ENCODE data around the gene KRT85.
A peak's percentile ranks its signal among the peaks of the same experiment; 100 is the strongest.
"Not testable (repeated sequence)": the region's sequence is repeated elsewhere in the genome, so short reads cannot be mapped to it uniquely, and the experiment has no call there.

The KRT85 gene

DNA sequence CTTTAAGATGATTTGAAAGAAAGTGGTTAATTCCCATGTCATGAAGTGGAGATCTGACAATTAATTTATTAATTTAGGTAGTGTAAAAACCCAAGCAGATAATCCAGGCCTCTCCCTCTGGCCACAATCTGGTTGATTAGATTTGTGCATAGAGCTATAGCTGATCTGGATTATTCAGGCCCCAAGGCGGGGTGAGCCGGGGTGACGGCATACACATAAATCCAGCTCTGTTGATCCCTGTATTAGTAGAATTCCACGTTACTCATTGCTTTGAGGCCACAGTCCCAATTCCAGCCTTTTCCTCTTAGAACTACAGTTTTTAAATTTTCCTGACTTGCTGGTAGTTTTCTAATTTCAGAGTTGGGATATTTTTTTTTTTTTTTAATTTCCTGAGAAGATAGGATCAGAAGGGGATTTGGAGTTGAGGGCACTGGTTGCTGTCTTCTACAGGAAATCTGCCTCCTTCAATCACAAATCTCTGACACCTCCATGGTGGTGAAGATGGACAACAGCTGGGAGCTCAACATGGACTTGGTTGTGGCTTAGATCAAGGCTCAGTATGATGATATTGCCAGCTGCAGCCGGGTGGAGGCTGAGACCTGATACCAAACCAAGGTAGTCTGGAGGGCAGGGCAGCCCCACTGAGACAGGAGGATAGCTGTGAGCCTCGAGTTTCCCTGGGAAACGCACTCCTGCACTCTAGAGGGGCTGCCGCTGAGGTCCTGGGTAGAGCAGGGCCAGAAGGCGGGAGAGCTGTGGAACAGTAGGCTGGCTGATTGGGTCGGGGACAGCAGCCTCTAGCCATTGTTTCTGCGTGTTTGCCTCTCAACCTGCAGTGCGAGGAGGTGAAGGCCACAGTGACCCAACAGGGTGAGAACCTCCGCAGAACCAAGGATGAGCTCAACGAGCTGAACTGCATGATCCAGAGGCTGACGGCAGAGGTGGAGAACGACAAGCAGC is 19.4 kb downstream of the KRT85 start:
- DNase-seq: peak; percentile 33

DNA sequence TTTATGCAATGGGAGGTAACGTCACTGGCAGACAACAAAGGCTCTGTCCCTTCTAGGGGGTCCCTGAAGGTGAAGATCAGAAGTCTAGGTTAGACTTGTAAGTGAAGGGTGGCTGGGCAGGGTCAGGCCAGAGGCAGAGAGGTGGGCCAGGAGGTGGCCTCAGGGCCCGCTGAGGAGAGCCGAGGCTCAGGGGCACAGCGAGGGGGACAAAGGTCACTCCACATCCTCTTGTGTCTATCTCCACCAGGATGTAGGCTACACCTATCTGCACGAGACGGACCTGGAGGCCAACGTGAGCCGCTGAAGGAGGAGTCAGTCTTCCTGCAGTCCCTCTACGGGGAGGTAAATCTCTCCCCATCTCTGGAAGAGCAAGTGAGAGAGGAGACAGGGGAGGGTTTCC is 20.3 kb downstream of the KRT85 start:
- no peak for DNase-seq

GRCh38 chr12:52346593-52346992 is 20.7 kb downstream of the KRT85 start:
- no peak for DNase-seq

- DNase-seq: not testable (repeated sequence)
These were observed 22.2 kb downstream of the KRT85 start for GRCh38 chr12:52345041-52345440.

DNA sequence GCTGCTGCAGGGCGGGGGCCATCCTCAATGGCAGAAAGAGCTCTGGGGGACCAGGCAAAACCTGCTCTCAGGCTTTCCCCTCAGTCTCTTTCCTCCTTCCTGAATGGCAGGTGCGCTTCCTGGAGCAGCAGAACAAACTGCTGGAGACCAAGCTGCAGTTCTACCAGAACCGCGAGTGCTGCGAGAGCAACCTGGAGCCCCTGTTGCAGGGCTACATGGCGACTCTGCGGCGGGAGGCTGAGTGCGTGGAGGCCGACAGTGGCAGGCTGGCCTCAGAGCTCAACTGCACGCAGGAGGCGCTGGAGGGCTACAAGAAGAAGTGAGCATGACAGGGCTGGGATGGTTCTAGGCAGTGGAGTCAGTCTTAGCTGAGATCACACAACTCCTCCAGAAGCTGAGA is 23.2 kb downstream of the KRT85 start:
- no peak for DNase-seq

- no peak for DNase-seq
These were observed 23.7 kb downstream of the KRT85 start for GRCh38 chr12:52343550-52343949.

DNA sequence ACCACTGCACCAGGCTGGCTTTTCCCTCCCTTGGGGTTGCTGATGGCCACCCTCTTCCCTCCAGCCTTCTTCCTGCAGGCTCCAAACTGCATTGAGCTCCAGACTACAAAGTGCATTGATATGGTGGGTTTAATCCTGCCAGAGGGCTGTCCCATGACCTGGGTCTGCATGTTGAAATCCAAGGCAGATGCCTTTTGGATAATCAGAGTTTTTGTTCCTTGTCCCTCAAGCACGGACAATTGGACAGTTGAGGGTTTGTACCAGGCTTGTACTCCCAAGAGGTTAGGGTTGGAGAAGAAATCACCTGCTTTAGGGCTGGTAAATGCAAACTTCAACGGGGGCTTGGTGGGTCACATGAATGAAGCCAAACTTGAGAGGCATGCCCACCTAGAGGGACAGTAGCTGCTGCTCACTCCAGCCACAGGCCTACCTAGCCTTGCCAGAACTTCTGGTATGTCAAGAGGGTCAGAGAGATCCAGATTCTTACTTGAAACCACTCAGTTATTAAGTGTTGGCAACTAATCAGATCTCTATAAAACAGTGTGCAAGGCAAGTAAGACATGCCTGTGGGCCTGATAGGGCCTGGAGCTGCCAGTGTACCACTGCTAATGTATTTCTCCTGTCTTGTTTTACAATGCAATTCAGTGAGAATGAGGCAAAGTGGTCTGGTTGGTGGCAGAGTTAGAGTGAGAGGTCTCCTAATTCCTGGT is 24.3 kb downstream of the KRT85 start:
- no peak for DNase-seq

GRCh38 chr12:52341066-52341580 is 26.2 kb downstream of the KRT85 start:
- no peak for DNase-seq

DNA sequence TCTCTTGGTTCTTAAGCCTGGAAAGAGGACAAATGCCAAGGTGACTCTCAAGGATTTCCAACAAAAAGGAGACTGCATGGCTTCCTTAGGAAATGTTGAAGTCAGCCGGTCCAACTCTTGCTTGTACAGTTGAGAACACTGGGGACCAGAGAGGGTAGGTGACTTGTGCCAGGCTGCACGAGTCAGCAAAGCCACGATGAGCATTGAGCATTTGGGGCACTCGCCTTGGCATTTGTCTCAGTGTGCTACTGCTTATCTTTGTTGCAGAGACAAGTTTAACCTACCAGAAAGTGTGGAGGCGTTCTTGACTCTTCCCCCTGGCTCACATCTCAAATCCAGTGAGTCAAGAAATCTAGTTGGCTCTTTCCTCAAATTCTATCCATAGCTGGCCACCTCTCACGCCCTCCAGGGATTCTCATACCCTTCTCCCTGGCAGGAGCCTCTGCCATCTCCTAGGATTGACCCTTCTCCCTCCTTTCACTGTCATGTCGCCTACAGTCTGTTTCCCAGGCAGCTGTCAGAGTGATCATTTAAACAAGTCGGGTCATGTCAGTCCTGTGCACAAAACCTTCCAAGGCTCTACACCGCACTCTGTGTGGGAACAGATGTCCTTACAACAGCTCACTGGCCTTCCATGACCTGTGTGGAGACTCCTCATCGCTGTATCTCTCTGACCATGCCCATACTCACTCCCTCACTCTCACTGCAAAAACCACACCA is 28.9 kb downstream of the KRT85 start:
- DNase-seq: no peak

- no peak for DNase-seq
These were observed 30.2 kb downstream of the KRT85 start for GRCh38 chr12:52337054-52337453.

GRCh38 chr12:52336641-52337040 is 30.6 kb downstream of the KRT85 start:
- DNase-seq: no peak

DNA sequence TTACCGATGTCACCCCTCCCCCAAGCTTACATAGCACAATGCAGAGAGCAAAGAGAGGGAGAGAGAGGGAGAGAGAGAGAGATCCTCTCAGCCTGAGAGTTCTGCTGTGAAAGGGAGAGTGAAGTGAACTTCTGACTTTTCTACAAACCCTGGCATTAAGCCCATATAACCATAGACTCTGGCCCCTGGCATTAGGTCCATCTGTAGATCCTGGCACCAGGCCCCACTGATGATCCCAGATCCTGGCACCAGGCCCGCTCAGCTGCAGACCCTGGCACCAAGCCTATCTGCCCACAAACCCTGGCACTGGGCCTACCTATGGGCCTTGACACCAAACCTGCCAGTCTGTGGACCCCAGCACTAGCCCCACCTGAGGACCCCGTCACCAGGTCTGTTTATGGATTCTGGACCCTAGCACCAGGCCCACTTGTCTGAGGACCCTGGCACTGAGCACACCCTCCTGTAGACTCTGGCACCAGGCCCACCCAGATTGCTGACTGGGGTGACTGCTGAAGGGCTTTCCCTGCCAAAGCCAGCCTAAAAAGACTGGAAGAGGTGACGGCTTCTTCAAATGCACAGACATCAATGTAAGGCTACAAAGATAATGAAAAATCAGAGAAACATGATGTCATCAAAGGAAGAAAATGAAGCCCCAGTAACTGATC is 31.6 kb downstream of the KRT85 start:
- no peak for DNase-seq

GRCh38 chr12:52334185-52334584 is 33.1 kb downstream of the KRT85 start:
- no peak for DNase-seq

DNA sequence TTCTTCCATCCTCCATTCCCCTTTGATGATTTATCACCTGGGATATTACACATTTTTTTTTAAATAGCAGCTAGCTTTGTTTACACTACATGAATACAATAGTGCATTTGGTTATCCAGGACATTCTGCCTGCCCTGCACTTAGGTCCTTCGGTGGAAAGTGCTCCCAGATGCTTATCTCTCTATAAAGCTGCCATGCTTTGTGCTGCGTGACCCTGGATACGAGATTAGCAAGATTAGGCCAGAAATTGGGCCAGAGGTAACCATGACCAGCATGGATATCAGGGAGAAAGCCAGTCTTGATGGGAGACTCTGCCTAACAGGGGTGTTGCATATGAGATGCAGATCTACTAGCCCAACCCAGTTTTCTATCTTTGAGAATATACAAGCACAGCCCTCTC is 34.0 kb downstream of the KRT85 start:
- no peak for DNase-seq

DNA sequence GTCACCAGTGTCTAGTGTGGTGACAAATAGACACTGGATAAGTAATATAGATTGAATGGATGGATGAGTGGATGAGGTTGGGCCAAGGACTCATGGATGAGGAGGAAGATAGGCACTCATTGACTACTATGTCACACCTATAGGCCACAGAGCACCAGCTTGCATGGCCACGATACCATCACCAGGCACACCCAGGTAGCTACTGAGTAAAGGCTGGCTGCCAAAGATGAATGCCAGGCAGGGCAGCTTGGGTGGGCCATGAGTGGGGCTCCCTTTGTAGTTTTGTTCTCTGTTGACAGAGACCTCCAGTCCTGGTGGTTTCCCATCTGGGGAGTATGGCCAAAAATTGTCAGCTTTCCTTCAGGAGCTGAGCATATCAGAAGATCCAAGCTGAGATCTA is 34.9 kb downstream of the KRT85 start:
- DNase-seq: no peak

DNA sequence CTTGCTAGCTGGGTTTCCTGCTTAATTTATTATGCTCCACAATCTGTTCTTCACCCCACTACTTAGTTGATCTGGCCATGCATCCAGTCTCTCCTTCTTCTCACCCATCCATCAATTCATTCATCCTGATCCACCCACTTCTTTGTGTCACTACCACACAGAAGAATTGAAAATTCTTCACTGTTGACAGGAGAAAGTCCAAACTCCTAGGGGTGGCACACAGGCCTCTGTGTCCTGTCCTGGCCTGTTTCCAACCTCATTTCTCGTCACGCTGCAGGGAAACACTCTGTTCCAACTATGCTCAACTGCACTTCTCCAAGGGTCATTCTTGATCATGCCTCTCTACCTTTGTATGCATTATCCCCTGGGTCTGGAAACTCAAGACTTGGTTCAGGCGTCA is 35.4 kb downstream of the KRT85 start:
- DNase-seq: no peak

GRCh38 chr12:52331039-52331438 is 36.2 kb downstream of the KRT85 start:
- no peak for DNase-seq

DNA sequence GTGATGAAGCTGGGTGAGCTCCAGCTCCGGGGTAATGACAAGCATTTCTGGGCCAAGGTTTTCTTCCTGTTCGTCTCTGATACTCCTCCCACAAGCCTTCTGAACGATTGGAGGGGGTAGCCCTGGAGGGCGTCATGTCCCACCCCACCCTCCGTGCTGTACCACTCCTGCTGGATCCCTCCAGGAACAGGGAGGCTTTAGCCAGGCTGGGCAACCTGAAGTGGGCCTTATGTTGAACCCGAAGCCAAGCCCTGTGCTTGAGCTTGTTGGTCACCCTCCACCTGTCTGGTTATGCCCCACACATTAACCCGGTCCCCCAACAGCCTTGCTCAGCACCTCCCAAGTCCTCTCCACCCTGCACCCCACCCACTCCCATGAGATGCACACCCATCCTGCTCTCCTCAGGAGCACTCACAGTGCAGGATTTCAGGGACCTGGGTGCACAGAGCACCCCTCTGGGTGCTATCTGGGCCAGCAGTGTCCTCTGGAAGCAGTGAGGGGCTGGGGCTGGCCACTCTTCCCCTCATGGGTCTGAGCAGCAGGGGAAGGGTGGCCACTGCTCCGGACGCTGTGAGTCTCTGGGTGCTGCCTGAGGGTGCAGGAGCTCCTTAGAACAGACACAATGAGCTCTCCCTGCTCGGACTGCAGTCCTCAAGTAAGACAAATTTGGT is 39.3 kb downstream of the KRT85 start:
- no peak for DNase-seq

GRCh38 chr12:52327052-52327829 is 40.0 kb downstream of the KRT85 start:
- peak; percentile 85 for DNase-seq

- no peak for DNase-seq
These were observed 43.2 kb downstream of the KRT85 start for GRCh38 chr12:52324153-52324444.

DNA sequence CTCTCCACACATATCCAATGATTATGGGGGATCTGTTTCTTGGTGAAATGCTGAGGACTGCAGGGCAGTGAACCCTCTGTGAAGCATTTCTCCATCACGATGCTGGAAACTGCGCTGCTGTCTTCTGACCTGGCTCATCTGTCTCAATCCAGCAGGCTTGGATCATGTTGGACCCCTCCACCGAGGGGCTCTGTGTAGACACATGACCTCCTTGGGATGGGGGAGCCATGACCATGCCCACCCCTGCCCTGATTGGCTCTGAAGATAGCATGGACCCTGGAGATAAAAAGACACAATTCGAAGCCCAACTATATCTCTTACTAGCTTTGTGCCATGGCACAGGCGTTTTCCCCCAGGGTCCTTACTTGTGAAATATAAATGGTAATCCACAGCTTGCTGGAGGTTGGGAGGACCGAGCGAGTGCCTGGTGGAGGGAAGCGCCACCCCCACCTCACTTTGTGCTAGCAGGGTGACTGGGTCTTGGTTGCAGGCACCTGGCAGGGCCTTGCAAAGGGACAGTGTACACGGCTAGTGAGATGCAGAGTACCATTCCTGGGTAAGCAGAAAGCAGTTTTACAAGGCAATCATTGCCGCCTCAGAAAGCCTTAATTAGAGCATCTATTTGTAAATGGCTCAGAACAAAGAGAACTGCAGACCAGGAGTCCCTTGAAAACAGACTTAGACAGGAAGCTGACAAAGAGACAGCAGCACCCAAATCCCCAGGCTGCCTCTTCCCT is 43.7 kb downstream of the KRT85 start:
- DNase-seq: no peak
